Kidney capillary endothelial cell (primary cell): Measurements from ENCODE around the gene MBD6.
"Not testable (repeated sequence)": the region's sequence is repeated elsewhere in the genome, so short reads cannot be mapped to it uniquely, and the experiment has no call there.

ENCODE experiments used
- DNase-seq: peaks from one replicate; pipeline ENCODE4 v3.0.0-alpha.2; 2018; ENCODE audit warnings: low spot score

Gene MBD6

DNA sequence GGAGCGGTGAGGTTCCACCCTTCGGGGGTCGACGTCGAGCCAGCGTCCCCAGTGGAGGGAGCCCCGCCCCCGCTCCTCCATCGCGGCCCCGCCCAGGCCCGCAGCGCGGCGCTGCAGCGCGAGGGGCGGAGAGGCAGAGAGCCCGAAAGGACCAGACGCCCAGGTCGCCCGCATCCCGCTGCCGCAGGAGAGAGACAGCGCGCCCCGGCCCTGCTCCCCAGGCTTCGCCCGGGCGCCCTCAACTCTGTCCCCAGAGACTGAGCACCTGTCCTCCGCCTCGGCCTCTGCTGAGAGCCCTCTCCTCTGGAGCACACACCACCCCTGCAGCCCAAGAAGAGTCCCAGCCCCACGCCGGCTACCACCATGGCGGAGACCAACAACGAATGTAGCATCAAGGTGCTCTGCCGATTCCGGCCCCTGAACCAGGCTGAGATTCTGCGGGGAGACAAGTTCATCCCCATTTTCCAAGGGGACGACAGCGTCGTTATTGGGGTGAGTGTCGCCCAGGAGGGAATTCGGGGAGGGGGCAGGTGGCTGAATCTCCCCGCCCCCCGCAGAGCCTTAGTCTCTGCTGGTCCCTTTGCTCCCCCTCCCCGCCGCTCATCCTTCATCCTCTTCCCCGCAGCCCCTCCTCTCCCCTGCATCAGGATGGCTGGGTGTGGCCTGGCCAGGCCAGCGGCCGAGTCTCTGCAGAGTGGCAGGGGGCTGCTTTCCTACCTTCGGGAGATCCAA is 27.5 kb downstream of the MBD6 start, which contains the start of gene KIF5A:
Gene KIF5A, plus strand, starts transcription at position 136 of the 732 bp plus-strand sequence. Its CDS starts 228 bp downstream, at position 364.
- DNase-seq, result no peak

DNA sequence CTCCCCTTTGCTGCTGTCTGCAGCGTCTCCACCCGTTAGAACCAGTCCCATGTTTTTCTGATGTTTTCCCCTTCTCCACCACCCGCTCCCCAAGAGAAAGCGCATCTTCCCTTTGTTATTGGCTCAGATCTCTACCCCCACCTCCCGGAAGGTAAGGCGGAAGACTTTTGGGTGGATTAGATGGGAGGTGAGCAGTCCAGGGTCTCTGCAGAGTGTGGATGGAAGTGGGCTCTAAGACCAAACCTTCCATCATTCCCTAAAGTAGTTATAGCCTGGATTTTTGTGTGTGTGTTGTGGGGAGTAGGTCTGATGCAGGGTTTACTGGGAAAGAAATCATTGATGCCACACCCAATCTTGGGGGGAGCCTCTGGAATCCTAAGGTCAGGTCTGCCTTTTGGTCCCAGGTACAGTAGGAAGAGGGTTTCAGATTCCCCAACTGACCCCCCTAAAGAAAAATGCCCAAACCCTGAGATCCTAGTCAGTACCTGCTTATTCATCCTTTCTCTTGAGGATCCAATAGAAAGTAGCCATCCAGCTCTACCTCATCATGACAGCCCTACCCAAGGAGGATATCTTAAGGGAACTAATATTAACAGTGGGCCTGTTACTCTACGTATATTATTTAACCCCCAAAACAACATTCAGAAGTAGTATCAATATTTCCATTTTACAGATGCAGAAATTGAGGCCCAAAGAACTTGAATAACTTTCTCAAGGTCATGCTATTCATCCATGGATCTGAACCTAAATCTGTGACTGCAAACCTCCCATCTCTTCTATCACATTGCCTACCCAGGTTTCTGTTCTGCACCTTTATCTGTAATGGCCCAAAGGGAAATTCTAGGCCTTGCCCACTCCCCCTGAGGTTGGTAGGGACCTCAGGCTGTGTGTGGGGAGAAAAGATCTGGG is 28.3 kb downstream of the MBD6 start:
- DNase-seq, result no peak

DNA sequence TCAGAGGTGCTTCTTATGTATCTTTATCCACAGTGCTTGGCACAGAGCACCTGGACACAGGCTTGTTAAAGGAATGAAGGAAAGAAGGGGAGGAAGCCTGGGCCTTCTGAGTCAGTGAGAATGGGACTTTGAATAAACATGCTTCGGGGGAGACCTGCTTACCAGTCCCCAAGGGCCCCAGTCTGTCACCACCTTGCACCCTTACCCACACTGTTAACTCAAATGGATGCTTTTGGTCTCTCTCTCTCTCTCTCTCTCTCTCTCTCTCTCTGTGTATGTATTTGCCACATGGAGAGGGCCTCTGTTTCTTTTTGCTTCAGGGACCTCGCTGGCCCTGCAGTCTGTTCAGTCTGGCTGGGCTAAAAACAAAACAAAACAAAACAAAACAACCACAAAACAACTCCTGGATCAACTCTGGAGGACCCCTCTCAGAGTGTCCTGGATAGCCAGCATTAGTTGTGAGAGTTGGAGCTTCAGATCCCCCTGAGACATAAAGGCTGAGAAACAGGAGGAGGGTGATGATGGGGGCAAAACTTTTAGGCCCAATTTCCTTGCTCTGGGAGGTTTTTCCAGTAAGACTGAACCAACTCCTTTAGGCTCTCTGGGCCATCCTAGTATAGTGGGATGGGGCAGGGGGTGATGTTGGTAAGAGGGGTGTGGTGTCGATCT is 29.1 kb downstream of the MBD6 start:
- DNase-seq, result no peak

DNA sequence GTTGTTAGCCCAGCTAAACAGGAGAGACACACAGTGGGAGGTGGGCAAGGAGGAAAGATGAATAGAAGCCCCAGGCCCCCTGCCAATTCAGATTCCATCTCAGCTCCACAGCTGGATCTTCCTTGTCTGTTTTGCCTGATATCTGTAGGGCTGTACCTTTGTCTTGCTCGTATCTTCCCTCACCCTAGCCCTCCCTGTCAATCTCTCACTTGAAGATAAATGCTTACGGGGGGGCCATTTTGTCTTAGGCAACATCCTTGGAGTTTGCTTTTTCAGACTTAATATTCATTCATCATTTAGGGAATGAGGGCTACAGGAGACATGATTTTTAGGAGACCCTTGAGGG is 29.7 kb downstream of the MBD6 start:
- DNase-seq, result no peak

DNA sequence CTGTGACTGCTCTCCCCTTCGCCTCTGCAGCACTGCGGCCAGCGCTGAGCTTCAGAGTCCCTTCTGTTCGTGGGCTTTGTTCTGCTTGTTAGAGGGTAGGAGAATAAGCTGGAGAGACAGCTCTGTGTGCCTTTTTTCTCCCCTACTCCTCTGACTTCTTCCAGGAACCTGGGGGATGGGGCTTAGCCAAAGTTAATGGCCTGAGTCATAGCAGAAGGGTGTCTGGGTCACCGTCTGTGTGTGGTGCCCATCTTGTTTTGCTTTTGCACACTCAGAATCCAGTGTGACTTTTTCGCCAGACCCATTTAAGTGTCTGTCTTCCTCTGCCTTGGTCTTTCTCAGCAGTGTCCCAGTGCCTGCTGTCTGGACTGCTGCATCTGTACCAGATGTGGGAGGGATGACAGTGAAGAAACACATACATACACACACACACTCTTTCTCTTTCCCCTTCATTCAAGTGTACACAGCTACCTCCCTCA is 30.2 kb downstream of the MBD6 start:
- no peak for DNase-seq

DNA sequence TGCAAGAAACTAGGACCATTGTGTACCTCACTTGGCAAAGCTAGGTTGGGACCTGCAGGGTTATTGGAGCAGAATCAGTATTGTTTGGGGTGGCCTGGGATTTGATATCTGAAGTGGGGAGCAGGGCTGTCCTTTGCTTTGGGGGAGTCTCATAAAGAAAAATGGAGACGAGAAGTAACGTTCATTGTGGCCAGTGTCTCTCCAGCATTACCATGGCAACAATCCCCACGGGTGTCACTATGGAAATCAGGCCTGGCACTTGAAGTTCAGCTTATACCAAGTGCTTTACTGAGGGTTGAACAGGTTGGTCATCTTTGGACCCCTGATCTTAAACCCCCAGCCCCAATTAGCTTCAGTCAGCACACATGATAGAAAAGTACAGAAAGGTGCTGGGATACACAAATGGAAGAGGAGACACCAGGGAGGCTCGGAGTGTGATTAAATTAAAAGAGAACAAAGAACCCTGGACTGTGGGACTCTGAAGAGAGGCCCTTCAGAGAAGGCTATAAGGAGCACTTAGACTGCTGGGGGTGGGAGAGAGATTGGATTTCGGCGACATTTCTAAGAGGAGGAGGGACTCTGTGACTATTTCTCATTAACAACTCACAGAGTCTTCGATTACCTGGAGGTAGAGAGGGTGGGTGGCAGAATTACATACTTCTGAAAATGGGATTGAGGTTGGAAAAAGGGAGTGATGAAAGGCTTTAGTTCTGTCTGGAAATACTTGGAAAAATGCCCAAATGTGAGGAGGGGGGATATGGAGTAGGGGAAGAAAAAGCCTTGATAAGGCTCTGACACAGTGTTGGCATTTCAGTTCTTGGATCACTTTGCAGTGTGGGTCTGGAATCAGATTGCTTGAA is 30.9 kb downstream of the MBD6 start:
- DNase-seq, result no peak

DNA sequence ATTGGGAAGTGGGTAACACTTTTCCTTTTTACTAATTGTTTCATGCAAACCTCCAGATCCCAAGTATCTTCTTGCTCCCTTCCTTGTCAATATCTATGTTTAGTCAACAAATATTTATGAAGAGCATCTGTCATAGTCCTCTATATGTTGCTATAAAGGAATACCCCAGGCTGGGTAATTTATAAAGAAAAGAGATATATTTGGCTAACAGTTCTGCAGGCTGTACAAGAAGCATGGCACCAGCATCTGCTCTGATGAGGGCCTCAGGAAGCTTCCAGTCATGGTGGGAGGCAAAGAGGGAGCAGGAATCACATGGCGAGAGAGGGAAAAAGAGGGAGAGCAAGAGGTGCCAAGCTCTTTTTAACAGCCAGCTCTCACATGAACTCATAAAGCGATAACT is 31.8 kb downstream of the MBD6 start:
- DNase-seq, result no peak

DNA sequence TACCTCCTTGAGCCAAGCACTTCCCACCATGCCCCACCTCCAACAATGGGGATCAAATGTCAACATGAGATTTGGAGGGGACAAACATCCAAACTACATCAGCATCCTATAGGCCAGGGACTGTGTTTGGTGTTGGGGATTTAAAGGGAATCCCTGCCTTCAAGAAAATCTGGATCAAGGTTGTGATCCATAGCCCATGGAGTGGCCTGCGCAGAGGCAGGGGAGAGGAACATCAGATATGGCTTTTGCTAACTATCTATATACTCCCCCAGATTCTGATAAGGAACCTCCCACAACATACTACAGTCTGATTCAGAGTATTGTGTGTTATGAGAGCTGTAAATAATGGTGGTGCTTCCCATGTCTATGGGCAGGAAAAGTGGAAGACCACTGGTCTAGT is 32.3 kb downstream of the MBD6 start:
- DNase-seq, result no peak

DNA sequence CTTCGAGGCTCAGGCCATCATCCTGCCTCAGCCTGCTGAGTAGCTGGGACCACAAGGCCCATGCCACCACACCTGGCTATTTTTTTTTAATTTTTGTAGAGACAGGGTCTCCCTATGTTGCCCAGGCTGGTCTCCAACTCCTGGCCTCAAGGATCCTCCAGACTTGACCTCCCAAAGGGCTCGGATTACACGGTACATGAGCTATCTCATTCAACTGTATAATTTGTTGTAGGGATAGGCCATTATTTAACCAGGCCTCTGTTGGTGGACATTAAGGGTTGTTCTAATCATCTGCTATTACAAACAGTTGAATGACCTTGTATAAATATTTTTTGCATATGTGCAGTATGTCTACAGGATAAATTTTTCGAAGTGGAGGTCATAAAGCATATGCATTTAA is 36.2 kb downstream of the MBD6 start:
- DNase-seq, result no peak

DNA sequence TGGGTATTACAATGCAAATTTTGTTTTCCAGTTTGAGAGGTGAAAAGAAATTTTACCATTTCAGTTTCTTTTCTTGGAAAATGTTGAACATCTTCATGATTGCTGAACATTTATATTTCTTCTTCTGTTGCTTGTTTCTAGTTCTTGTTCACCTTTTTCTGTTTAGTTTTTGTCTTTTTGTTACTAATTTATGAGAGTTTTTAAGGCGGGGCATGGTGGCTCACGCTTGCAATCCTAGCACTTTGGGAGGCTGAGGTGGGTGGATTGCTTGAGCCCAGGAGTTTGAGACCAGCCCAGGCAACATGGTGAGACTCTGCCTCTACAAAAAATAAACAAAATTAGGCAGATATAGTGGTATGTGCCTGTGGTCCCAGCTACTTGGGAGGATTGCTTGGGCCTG is 37.9 kb downstream of the MBD6 start:
- DNase-seq, result no peak

DNA sequence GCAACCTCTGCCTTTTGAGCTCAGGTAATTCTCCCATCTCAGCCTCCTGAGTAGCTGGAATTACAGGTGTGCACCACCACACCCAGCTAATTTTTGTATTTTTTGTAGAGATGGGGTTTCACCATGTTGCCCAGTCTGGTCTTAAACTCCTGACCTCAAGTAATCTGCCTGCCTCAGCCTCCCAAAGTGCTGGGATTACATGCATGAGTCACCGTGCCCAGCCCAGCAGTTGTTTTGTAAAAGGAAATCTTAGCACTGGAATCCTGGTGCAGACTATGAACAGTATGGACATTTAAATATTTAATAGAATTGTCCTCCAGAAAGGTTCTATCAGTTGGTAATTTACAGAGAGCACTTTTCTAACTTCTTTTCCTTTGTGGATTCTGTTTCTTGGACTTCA is 38.5 kb downstream of the MBD6 start:
- DNase-seq, result not testable (repeated sequence)

DNA sequence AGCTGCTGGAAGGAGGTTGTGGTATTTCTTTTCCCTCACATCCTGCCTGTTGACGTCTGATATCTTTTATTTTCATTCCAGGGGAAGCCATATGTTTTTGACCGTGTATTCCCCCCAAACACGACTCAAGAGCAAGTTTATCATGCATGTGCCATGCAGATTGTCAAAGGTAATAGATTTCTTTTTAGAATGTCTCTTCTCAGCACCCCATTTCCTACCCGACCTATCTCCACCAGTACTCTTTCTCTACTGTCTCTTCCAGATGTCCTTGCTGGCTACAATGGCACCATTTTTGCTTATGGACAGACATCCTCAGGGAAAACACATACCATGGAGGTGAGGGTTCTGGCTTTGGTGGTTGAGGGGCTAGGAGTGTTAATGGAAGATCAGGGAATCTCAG is 40.7 kb downstream of the MBD6 start:
- DNase-seq, result no peak

DNA sequence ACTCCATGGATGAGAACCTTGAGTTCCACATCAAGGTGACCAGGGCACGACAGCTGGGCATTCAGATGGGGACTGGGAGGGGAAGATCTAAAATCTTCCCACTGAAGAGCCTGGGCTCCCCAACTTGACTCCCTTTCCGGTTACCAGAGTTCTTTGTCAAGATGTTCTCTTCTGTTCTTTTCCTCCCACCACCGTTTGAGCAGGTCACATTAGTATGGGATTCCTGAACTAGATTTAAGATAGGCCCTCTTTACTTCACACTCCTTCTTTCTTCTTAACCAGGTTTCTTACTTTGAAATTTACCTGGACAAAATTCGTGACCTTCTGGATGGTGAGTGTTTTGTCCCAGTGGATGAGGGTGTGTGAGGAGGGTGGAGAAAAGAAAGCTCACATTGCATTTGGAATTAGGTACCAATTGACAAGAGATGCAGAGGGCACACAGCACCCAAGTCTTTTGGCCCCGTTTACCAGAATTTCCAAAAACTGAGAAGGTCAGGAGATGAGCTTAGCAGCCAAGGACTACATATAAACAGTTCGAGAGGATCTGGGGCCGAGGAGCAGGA is 41.6 kb downstream of the MBD6 start:
- no peak for DNase-seq

DNA sequence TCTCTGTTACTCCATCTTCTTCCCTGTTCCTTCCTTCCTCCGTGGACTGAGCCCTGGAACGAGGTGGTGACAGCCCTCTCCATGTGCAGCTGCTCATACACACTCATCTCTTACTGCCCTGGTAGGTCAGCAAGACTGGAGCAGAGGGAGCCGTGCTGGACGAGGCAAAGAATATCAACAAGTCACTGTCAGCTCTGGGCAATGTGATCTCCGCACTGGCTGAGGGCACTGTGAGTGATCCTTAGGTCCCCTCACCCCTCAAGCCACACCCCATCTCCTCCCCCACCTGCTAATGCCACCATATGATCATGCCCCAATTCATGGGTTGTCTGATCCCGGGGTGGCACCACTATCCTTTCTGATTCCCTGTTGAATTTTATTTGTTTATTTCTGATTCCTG is 46.2 kb downstream of the MBD6 start:
- DNase-seq, result no peak

DNA sequence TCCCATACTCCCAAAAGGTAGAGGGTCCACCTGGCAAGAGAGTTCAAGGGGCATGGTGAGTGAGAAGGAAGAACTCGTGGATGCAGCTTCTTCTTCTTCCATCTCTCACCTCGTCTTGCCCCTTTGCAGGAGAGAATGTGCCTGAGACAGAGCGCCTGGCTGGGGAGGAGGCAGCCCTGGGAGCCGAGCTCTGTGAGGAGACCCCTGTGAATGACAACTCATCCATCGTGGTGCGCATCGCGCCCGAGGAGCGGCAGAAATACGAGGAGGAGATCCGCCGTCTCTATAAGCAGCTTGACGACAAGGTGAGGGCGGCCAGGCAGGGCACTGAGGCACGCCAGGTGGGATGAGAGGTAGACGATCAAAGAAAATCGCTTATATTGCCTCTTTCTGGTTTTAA is 47.2 kb downstream of the MBD6 start:
- no peak for DNase-seq

DNA sequence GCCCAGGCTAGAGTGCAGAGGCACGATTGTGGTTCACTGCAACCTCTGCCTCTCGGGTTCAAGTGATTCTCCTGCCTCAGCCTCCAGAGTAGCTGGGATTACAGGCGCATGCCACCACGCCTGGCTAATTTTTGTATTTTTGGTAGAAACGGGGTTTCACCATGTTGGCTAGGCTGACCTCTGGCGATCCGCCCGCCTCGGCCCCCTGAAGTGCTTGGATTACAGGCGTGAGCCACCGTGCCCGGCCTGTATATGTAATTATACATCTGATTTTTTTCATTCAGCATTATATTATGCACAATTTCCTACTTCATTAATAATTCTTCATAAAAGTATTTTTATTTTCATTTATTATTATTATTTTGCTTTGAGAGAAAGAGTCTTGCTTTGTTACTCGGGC is 47.8 kb downstream of the MBD6 start:
- DNase-seq, result not testable (repeated sequence)

DNA sequence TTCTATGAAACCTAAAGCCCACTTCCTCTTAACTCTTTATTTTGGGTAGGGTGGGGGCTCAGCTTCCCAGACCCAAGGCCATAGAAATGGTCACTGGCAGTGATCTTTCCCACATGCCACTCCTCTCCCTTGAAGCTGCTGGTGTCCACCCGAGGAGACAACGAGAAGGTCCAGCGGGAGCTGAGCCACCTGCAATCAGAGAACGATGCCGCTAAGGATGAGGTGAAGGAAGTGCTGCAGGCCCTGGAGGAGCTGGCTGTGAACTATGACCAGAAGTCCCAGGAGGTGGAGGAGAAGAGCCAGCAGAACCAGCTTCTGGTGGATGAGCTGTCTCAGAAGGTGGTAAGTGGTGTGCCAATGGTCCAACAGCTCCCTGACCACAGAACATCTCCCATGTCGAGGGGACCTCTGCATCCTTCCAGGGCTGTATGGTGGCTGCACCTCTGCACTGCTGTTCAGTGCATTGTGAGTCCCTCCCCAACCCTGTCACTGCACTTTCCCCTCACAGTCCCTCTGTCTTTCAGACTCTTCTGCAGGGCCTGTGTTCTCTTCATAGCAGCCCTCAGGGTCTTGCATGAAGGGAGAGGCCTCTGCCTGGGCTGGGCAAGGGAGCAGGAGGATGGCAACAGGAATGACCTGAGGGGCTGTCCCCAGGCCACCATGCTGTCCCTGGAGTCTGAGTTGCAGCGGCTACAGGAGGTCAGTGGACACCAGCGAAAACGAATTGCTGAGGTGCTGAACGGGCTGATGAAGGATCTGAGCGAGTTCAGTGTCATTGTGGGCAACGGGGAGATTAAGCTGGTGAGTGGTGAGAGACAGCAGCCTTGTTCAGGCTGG is 49.5 kb downstream of the MBD6 start:
- DNase-seq, result no peak

DNA sequence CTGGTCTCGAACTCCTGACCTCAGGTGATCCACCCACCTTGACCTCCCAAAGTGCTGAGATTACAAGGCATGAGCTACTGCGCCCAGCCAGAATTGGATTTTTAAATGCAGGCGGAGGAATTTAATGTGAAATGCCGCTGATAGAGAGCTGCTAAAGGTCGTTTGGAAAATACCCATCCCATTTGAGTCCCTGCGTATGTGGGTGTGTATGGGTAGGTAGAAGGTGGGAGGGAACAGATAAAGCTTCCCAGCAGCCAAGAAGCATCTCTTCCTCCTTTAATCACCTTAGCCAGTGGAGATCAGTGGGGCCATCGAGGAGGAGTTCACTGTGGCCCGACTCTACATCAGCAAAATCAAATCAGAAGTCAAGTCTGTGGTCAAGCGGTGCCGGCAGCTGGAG is 52.2 kb downstream of the MBD6 start:
- DNase-seq, result no peak

DNA sequence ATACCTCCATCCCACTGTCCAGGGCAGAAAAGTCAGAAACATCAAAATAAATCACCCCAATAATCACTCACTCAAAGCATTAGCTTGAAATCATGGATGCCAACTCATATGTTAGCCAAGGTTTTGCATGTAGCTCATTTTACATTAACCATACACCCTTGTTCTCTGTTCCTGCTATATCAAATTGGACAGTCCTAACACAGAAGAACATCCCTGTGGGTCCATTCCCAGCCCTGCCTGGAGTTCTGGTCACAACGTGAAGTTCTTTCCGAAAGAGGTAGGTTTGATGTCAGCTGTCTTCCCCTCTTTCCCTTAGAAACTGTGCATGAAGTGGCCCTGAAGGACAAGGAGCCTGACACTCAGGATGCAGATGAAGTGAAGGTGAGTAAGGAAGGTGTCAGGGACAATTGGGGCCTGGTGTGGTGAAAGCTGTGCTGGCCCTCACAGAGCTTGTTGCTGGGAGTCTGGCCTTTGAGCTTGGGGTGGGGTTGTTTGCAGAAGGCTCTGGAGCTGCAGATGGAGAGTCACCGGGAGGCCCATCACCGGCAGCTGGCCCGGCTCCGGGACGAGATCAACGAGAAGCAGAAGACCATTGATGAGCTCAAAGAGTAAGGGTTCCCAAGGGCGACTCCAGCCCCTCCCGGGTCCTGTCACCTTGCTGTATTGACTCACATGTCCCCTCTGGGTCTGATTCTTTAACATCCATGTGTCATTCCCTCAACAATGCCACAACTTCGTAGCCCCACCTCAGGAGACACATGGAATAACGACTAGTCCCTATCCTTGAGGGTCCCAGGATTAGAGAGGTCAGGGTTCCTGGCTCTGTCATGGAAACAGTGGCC is 53.4 kb downstream of the MBD6 start:
- no peak for DNase-seq
